Measurements from ENCODE around the gene GPR3. TPM values are rescaled to one million over a fixed set of nuclear protein-coding genes. Genes with fewer than 3 reads are reported as not detected.

GPR3 gene
- polyA plus RNA-seq, 2 of the 4 experiments (the other 2 are of a cell fraction): 0.76 to 1.7 TPM

GRCh38 chr1:27429029-27429425 lies 36.6 kb downstream of the GPR3 start:
- no peak overlapping the region for H3K27ac ChIP-seq
- DNase-seq (ENCODE audit: low read depth in 1 of 2, low spot score in 1 of 2): no peak
- no peak for TF ChIP-seq FOSB (CRISPR knock-in tag; IDR thresholded peaks at IDR 0.05)
- TF ChIP-seq KDM1A (IDR thresholded peaks at IDR 0.05; ENCODE audit: low read depth): no peak
- TF ChIP-seq E2F6 (IDR thresholded peaks at IDR 0.05; ENCODE audit: borderline replicate concordance, low read depth): no peak
- TF ChIP-seq EHMT2 (IDR thresholded peaks at IDR 0.05; ENCODE audit: low read depth): no peak
- no peak for TF ChIP-seq HOXB5 (CRISPR knock-in tag; IDR thresholded peaks at IDR 0.05)
- no peak for TF ChIP-seq EHF (CRISPR knock-in tag; IDR thresholded peaks at IDR 0.05)
- no peak for TF ChIP-seq ELK1 (IDR thresholded peaks at IDR 0.05; ENCODE audit: low read depth, low read length)
- TF ChIP-seq RFX5 (IDR thresholded peaks at IDR 0.05): no peak
- TF ChIP-seq RNF2 (IDR thresholded peaks at IDR 0.05; ENCODE audit: borderline replicate concordance, low read depth): no peak
- no peak for TF ChIP-seq HEYL (CRISPR knock-in tag; IDR thresholded peaks at IDR 0.05)
- no peak for TF ChIP-seq CTCF (IDR thresholded peaks at IDR 0.05)
- H3K4me1 ChIP-seq: peaks cover 5% of the 10 kb centered on the region; the same call in 1 of the 3 replicates
- POLR2A ChIA-PET: no interaction called here
- no peak overlapping the region for H3K4me2 ChIP-seq
- no peaks in the 10 kb centered on the region for H3K9me3 ChIP-seq
- no peak overlapping the region for H3K4me3 ChIP-seq
- WGBS (ENCODE audit: missing lambda C conversion rate): 46% methylated on average over 2 of the region's 2 CpGs
- no peak for ATAC-seq
- CTCF ChIA-PET: interaction anchor here (1.2 to 1.5 kb wide), 6 partner anchors 11 to 178 kb away, joined by 3 to 6 read pairs (median 3); partner anchors contain the start of gene AHDC1
- FAIRE-seq: no peak

- no peak for FAIRE-seq
- POLR2A ChIA-PET: no interaction called here
These were observed 38.6 kb downstream of the GPR3 start for GRCh38 chr1:27430903-27431600.

More at GRCh38 chr1:27430903-27431600, 38.6 kb downstream of the GPR3 start:
- peaks cover 10% of the 10 kb centered on the region for H3K4me1 ChIP-seq
- H3K4me2 ChIP-seq: no peak overlapping the region
- CTCF ChIA-PET: interaction anchor here (0.6 to 1.3 kb wide), 3 partner anchors 15 to 61 kb away, joined by 3 to 6 read pairs (median 5); no protein-coding TSS in a partner anchor
- H3K9me3 ChIP-seq: no peaks in the 10 kb centered on the region
- H3K4me3 ChIP-seq: no peak overlapping the region
- no peak for DNase-seq (ENCODE audit: low read depth in 1 of 2, low spot score in 1 of 2)
- TF ChIP-seq ESRRA (IDR thresholded peaks at IDR 0.05; ENCODE audit: borderline replicate concordance, low read length): no peak
- no peak for TF ChIP-seq ZFP36 (IDR thresholded peaks at IDR 0.05; ENCODE audit: borderline replicate concordance, partially characterized antibody)
- TF ChIP-seq CTCF (IDR thresholded peaks at IDR 0.05): no peak
- no peak for TF ChIP-seq RFX5 (IDR thresholded peaks at IDR 0.05)
- no peak for TF ChIP-seq HOXA7 (CRISPR knock-in tag; IDR thresholded peaks at IDR 0.05)
- TF ChIP-seq FOXS1 (CRISPR knock-in tag; IDR thresholded peaks at IDR 0.05): no peak
- WGBS (ENCODE audit: missing lambda C conversion rate): 86% methylated on average over 1 of the region's 1 CpG
- ATAC-seq: no peak
- H3K27ac ChIP-seq: no peak overlapping the region

All from A549 (cell line).